HCT116 (cell line): ENCODE measurements around the gene PEX1. TPM values are rescaled to one million over a fixed set of nuclear protein-coding genes. Genes with fewer than 3 reads are reported as not detected.

ENCODE experiments used
- ATAC-seq: fragments of 200-7000 bp; cut with Tn5 transposase; 2 replicates; pipeline ENCODE4 v1.9.1; 2020; ENCODE audit warnings: mild to moderate bottlenecking, moderate library complexity
- Bru-seq: library from RNA; stranded (reverse); fragments of 400-500 nt; gene quantifications from one replicate; lab custom pipeline; 2021; lab: Mats Ljungman, UMichigan
- BruChase-seq, 2 experiments: library from RNA; stranded (reverse); fragments of 400-500 nt; gene quantifications; one replicate each; lab custom pipeline; 2021; lab: Mats Ljungman, UMichigan
- BruUV-seq: library from RNA; stranded (reverse); fragments of 400-500 nt; replicated peaks from 2 replicates; lab custom pipeline; 2021; lab: Mats Ljungman, UMichigan
- CTCF ChIA-PET: fragments of 300-600 bp; sonication (Branson Sonifier 250); formaldehyde crosslinking; loops from one replicate; lab custom pipeline; 2021; ENCODE audit warnings: antibody characterized with exemption; lab: Charles Lee
- POLR2A ChIA-PET: fragments of 300-600, 350-600 bp; sonication (Branson Sonifier 250); formaldehyde crosslinking; loops from one replicate; lab custom pipeline; 2021; ENCODE audit warnings: antibody characterized with exemption; lab: Charles Lee
- RAD21 ChIA-PET, 2 experiments: fragments of 300-600 bp; sonication (Branson Sonifier 250); formaldehyde crosslinking; loops; one replicate each; lab custom pipeline; 2023; ENCODE audit warnings: low total read pairs in 2 of 2; ENCODE audit not compliant: uncharacterized antibody in 2 of 2, unreplicated experiment in 2 of 2, low non-redundant PET in 1 of 2; lab: Charles Lee
- DNase-seq: peaks from one replicate; pipeline ENCODE4 v3.0.0-alpha.2; 2010; ENCODE audit warnings: low read depth, low spot score
- H2AFZ ChIP-seq: fragments of 200-600 bp; shearing (Covaris generic), sonication (generic); 2 replicates; pipeline ENCODE4 v1.6.1; 2017; ENCODE audit warnings: low read depth, mixed run types, mixed read lengths, antibody characterized with exemption, low read length; ENCODE audit not compliant: poor library complexity, severe bottlenecking
- H3K27ac ChIP-seq: 2 replicates; pipeline ENCODE4 v1.5.1; 2012; ENCODE audit warnings: low read depth, low read length
- H3K27me3 ChIP-seq: fragments of 200-600 bp; sonication (generic); 2 replicates; pipeline ENCODE4 v1.6.1; 2016; ENCODE audit warnings: mixed run types, low read length, mixed read lengths; ENCODE audit not compliant: insufficient read depth
- H3K36me3 ChIP-seq, 2 experiments: fragments of 200-500 bp in 1 of 2; fragments of 200-600 bp in 1 of 2; sonication (Bioruptor generic) in 1 of 2; sonication (generic) in 1 of 2; 2 replicates each; pipeline versions ENCODE4 v1.5.1 to v1.6.1; 2014 to 2016; ENCODE audit warnings: low read length in 2 of 2, inconsistent platforms in 1 of 2, mixed read lengths in 1 of 2, mixed run types in 1 of 2; ENCODE audit not compliant: insufficient read depth in 2 of 2, control insufficient read depth in 1 of 2
- H3K4me1 ChIP-seq, 2 experiments: fragments of 200-600 bp in 1 of 2; sonication (generic) in 1 of 2; 2 replicates each; pipeline versions ENCODE4 v1.5.1 to v1.6.1; 2012 to 2017; ENCODE audit warnings: low read length in 2 of 2, inconsistent platforms in 1 of 2, mild to moderate bottlenecking in 1 of 2, mixed read lengths in 1 of 2, mixed run types in 1 of 2, moderate library complexity in 1 of 2; ENCODE audit not compliant: insufficient read depth in 2 of 2, control insufficient read depth in 1 of 2
- H3K4me2 ChIP-seq: fragments of 200-600 bp; sonication (generic); 2 replicates; pipeline ENCODE4 v1.6.1; 2017; ENCODE audit warnings: mixed run types, low read length, mixed read lengths
- H3K4me3 ChIP-seq, 2 experiments: fragments of 200-600 bp in 1 of 2; sonication (generic) in 1 of 2; replicated peaks in 1 of 2; 2 replicates each; pipeline ENCODE4 v1.5.1; 2011 to 2016; ENCODE audit warnings: low read length in 2 of 2, control low read depth in 1 of 2, low read depth in 1 of 2, mild to moderate bottlenecking in 1 of 2, mixed read lengths in 1 of 2, mixed run types in 1 of 2
- H3K79me2 ChIP-seq: fragments of 200-600 bp; sonication (generic); 2 replicates; pipeline ENCODE4 v1.6.1; 2017; ENCODE audit warnings: mild to moderate bottlenecking, mixed run types, low read length, moderate library complexity, mixed read lengths; ENCODE audit not compliant: insufficient read depth
- H3K9ac ChIP-seq: fragments of 200-600 bp; sonication (generic); 2 replicates; pipeline ENCODE4 v1.6.1; 2016; ENCODE audit warnings: low read length, mixed read lengths
- H3K9me2 ChIP-seq: fragments of 200-600 bp; sonication (generic), shearing (Covaris generic); 2 replicates; pipeline ENCODE4 v1.6.1; 2017; ENCODE audit warnings: mixed run types, mild to moderate bottlenecking, moderate library complexity; ENCODE audit not compliant: insufficient read depth
- H3K9me3 ChIP-seq, 2 experiments: fragments of 200-500 bp in 1 of 2; fragments of 200-600 bp in 1 of 2; sonication (Bioruptor generic) in 1 of 2; sonication (generic) in 1 of 2; 2 replicates each; pipeline ENCODE4 v1.6.1; 2014 to 2017; ENCODE audit warnings: low read length in 2 of 2, mixed read lengths in 2 of 2, inconsistent platforms in 1 of 2, low read depth in 1 of 2, mild to moderate bottlenecking in 1 of 2, mixed run types in 1 of 2, moderate library complexity in 1 of 2; ENCODE audit not compliant: control insufficient read depth in 1 of 2, insufficient read depth in 1 of 2
- H4K20me1 ChIP-seq: fragments of 200-600 bp; sonication (generic), shearing (Covaris generic); 2 replicates; pipeline ENCODE4 v1.6.1; 2017; ENCODE audit warnings: mixed run types, mild to moderate bottlenecking, moderate library complexity; ENCODE audit not compliant: insufficient read depth
- CBX3 ChIP-seq: IDR thresholded peaks from 2 replicates; pipeline ENCODE4 v1.6.1; 2012; ENCODE audit warnings: low read depth
- CEBPB ChIP-seq: IDR thresholded peaks from 2 replicates; pipeline ENCODE4 v1.6.1; 2012; ENCODE audit warnings: low read depth
- EGR1 ChIP-seq: IDR thresholded peaks from 2 replicates; pipeline ENCODE4 v1.6.1; 2012; ENCODE audit warnings: low read depth
- EZH2 ChIP-seq: fragments of 200-600 bp; sonication (generic); IDR thresholded peaks from 2 replicates; pipeline ENCODE4 v1.6.1; 2017; ENCODE audit warnings: antibody characterized with exemption, mixed run types
- POLR2A ChIP-seq: IDR thresholded peaks from 2 replicates; pipeline ENCODE4 v1.7.0; 2011; ENCODE audit warnings: borderline replicate concordance; ENCODE audit not compliant: insufficient read depth, insufficient read length; ENCODE audit errors: extremely low read depth
- POLR2AphosphoS5 ChIP-seq: IDR thresholded peaks from 2 replicates; pipeline ENCODE4 v1.6.1; 2011; ENCODE audit warnings: mild to moderate bottlenecking, low read depth, low read length, moderate library complexity
- RAD21 ChIP-seq: IDR thresholded peaks from 2 replicates; pipeline ENCODE4 v1.6.1; 2012; ENCODE audit warnings: low read depth, mild to moderate bottlenecking
- SIN3A ChIP-seq: IDR thresholded peaks from 2 replicates; pipeline ENCODE4 v1.6.1; 2012; ENCODE audit warnings: low read depth
- SP1 ChIP-seq: IDR thresholded peaks from 2 replicates; pipeline ENCODE4 v1.6.1; 2012; ENCODE audit warnings: low read depth
- SRF ChIP-seq: IDR thresholded peaks from 2 replicates; pipeline ENCODE4 v1.6.1; 2012; ENCODE audit warnings: low read depth
- TCF7L2 ChIP-seq: IDR thresholded peaks from 2 replicates; pipeline ENCODE4 v1.7.0; 2011; ENCODE audit warnings: borderline replicate concordance, inconsistent platforms; ENCODE audit not compliant: insufficient read depth, insufficient read length; ENCODE audit errors: extremely low read depth
- YY1 ChIP-seq: IDR thresholded peaks from 2 replicates; pipeline ENCODE4 v1.6.1; 2011; ENCODE audit warnings: low read length, low read depth, moderate library complexity, mild to moderate bottlenecking; ENCODE audit not compliant: insufficient replicate concordance; ENCODE audit errors: extremely low read depth
- ZFX ChIP-seq: fragments of 450-650 bp; IDR thresholded peaks from 2 replicates; pipeline ENCODE4 v1.6.1; 2017
- ZNF274 ChIP-seq: fragments of 200-500 bp; sonication (Bioruptor generic); IDR thresholded peaks from 2 replicates; pipeline ENCODE4 v1.6.1; 2014; ENCODE audit warnings: mild to moderate bottlenecking, low read depth, low read length, inconsistent platforms
- intact Hi-C: fragments of 100-400 bp; cut with micrococcal nuclease; formaldehyde crosslinking; loops from 2 replicates; pipeline ENCODE4 v1.10.0; 2022
- long read RNA-seq: library from polyadenylated mRNA; unstranded; transcript quantifications from one replicate; pipeline ENCODE4 v2.0.0, GENCODE V29; 2021; ENCODE audit not compliant: unreplicated experiment
- polyA plus RNA-seq: library from polyadenylated mRNA; unstranded; fragments of >200 nt; gene quantifications from 2 replicates; pipeline ENCODE4 v1.2.1, GENCODE V29; 2012; ENCODE audit warnings: missing spikeins
- total RNA-seq: library from RNA; stranded (reverse); gene quantifications from one replicate; pipeline ENCODE4 v1.2.1, GENCODE V29; 2021; ENCODE audit not compliant: unreplicated experiment
- TF ChIP-seq, protein P1 (sequence below), 3 experiments: fragments of 200-600 bp in 1 of 3; sonication (generic) in 1 of 3; IDR thresholded peaks in 2 of 3; conservative IDR thresholded peaks in 1 of 3; 2 replicates each; pipeline ENCODE4 v1.5.1; 2012 to 2017; ENCODE audit warnings: low read depth in 2 of 3, low read length in 2 of 3, antibody characterized with exemption in 1 of 3, borderline replicate concordance in 1 of 3, control low read depth in 1 of 3, mild to moderate bottlenecking in 1 of 3, mixed read lengths in 1 of 3, mixed run types in 1 of 3, moderate library complexity in 1 of 3; ENCODE audit not compliant: insufficient read depth in 1 of 3
- TF ChIP-seq, protein P2 (sequence below): IDR thresholded peaks from 2 replicates; pipeline ENCODE4 v1.6.1; 2011; ENCODE audit warnings: mild to moderate bottlenecking, low read length, moderate library complexity; ENCODE audit not compliant: insufficient replicate concordance; ENCODE audit errors: extremely low read depth
- TF ChIP-seq, protein P3 (sequence below): IDR thresholded peaks from 2 replicates; pipeline ENCODE4 v1.6.1; 2012

Gene PEX1
- 13.1 TPM for total RNA-seq
- 5.0 and 6.8 TPM in 2 replicates for polyA plus RNA-seq
- Bru-seq, nascent RNA, result percentile 68 among the genes with signal in this experiment
- percentile 70 among the genes with signal in this experiment for BruChase-seq, experiment 1, labeled RNA remaining after a 6-hour chase
- BruChase-seq, experiment 2, labeled RNA remaining after a 2-hour chase, result percentile 75 among the genes with signal in this experiment
- long read RNA-seq, full-length matches to known transcripts, result 24 of 42 reads
- long read RNA-seq, partial matches to known transcripts, result 8 of 42 reads
- long read RNA-seq, other reads (novel, unspliced or antisense), result 10 of 42 reads

DNA sequence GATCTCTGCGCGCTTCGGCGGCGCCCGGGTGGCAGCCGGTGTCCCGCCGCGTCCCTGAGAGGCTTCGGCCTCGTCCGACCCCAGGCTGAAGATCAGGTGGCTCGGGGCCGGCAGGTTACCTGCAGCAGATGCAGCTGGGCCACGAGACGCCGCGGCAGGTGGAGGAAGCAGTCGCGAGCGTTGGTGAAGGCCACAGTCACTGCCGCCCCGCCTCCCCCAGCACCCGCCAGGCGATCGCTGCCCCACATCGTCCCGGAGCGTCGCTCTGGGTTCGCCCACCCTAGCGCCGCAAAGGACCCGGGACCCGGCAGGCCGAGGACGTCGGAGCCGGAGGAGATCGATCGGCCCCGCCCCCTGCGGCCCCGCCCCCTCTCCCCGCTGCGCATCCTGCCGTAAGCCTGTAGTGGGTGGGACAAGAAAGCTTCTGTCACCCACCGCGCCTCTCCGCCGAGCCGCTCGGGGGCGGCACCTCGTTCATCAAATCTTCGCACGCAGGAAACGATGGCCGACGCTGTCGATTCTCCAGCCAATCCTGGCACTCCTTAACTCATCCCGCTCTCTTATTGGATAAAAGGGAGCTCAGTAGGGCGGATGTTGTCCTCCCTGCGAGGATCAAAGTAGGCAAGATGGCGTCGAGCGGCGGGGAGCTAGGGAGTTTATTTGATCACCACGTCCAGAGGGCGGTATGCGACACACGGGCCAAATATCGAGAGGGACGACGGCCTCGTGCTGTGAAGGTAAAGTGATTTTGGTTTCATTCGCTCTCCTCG lies at the start of gene PEX1, which contains the start of gene RBM48:
Gene PEX1, minus strand, starts transcription at position 333 of the 770 bp plus-strand sequence. Its CDS starts 85 bp downstream, at position 248.
Gene RBM48, plus strand, starts transcription at position 608 of the 770 bp plus-strand sequence. Its CDS starts 19 bp downstream, at position 627.
- Histone ChIP-seq H3K4me3 (peak within 1 kb of the TSS; percentile 83 to 85), H2AFZ (peak within 1 kb of the TSS; percentile 51), H3K4me1 (peaks cover 5 to 12% of the 10 kb centered on the region in 2 experiments; a peak in 3 of 4 replicates), H3K79me2 (peaks cover 43% of the 10 kb centered on the region), H3K9me3 (no peaks in the 10 kb centered on the region), H4K20me1 (no peaks in the 10 kb centered on the region), H3K9me2 (no peaks in the 10 kb centered on the region), H3K4me2 (peak within 1 kb of the TSS; percentile 88), H3K9ac (peak within 1 kb of the TSS; percentile 91), H3K27me3 (no peaks in the 10 kb centered on the region), H3K27ac (peak within 1 kb of the TSS; percentile 79), H3K36me3 (peaks cover 8 to 17% of the 10 kb centered on the region in 2 experiments; a peak in 3 of 4 replicates)
- intact Hi-C loops, result loop anchor here (5.0 kb wide), 2 partner anchors 304 to 704 kb away; partner anchors contain the start of gene VPS50
- TF ChIP-seq EGR1, result peak; percentile 74
- peak; percentile 94 for TF ChIP-seq CBX3
- peak; percentile 74 for TF ChIP-seq POLR2AphosphoS5
- TF ChIP-seq ZNF274, result no peak
- TF ChIP-seq, protein P1, sequence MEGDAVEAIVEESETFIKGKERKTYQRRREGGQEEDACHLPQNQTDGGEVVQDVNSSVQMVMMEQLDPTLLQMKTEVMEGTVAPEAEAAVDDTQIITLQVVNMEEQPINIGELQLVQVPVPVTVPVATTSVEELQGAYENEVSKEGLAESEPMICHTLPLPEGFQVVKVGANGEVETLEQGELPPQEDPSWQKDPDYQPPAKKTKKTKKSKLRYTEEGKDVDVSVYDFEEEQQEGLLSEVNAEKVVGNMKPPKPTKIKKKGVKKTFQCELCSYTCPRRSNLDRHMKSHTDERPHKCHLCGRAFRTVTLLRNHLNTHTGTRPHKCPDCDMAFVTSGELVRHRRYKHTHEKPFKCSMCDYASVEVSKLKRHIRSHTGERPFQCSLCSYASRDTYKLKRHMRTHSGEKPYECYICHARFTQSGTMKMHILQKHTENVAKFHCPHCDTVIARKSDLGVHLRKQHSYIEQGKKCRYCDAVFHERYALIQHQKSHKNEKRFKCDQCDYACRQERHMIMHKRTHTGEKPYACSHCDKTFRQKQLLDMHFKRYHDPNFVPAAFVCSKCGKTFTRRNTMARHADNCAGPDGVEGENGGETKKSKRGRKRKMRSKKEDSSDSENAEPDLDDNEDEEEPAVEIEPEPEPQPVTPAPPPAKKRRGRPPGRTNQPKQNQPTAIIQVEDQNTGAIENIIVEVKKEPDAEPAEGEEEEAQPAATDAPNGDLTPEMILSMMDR (IDR thresholded peaks at IDR 0.05 in 2 of 3, conservative IDR thresholded peaks at IDR 0.05 in 1 of 3; ENCODE audit: borderline replicate concordance in 1 of 3, insufficient read depth in 1 of 3, low read depth in 2 of 3, low read length in 2 of 3), result peak in 2 of 3 experiments; percentile 12 to 53; a peak in 2 of 6 replicates
- peak; percentile 91 for TF ChIP-seq SRF
- TF ChIP-seq, protein P2, sequence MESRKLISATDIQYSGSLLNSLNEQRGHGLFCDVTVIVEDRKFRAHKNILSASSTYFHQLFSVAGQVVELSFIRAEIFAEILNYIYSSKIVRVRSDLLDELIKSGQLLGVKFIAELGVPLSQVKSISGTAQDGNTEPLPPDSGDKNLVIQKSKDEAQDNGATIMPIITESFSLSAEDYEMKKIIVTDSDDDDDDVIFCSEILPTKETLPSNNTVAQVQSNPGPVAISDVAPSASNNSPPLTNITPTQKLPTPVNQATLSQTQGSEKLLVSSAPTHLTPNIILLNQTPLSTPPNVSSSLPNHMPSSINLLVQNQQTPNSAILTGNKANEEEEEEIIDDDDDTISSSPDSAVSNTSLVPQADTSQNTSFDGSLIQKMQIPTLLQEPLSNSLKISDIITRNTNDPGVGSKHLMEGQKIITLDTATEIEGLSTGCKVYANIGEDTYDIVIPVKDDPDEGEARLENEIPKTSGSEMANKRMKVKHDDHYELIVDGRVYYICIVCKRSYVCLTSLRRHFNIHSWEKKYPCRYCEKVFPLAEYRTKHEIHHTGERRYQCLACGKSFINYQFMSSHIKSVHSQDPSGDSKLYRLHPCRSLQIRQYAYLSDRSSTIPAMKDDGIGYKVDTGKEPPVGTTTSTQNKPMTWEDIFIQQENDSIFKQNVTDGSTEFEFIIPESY, result peak; percentile 58
- TF ChIP-seq, protein P3, sequence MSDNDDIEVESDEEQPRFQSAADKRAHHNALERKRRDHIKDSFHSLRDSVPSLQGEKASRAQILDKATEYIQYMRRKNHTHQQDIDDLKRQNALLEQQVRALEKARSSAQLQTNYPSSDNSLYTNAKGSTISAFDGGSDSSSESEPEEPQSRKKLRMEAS, result peak; percentile 78
- no peak for TF ChIP-seq RAD21
- TF ChIP-seq YY1, result peak; percentile 99
- peak; percentile 79 for TF ChIP-seq SIN3A
- no peak for TF ChIP-seq POLR2A
- TF ChIP-seq TCF7L2, result peak; percentile 97
- TF ChIP-seq CEBPB, result no peak
- peak; percentile 98 for TF ChIP-seq SP1
- TF ChIP-seq EZH2, result no peak
- peak; percentile 79 for TF ChIP-seq ZFX
- DNase-seq (peak; percentile 99), ATAC-seq (peak; percentile 95)
- BruUV-seq, result no TSS peak
- POLR2A ChIA-PET, result interaction anchor here (0.9 kb wide), 2 partner anchors 14 to 62 kb away, joined by 4 read pairs; partner anchors contain the start of gene FAM133B
- CTCF ChIA-PET, result interaction anchor here (0.7 to 1.3 kb wide), 5 partner anchors 11 to 82 kb away, joined by 3 to 6 read pairs (median 4); partner anchors contain the start of genes FAM133B and GATAD1
- RAD21 ChIA-PET, result interaction anchor here (0.7 kb wide), 2 partner anchors 38 to 1184 kb away, joined by 3 read pairs; no protein-coding TSS in a partner anchor
